ENCODE measurements around the gene NELL1.

- TF ChIP-seq CTCF (conservative IDR thresholded peaks at IDR 0.05; ENCODE audit: low read length) (no peak), EZH2phosphoT487 (IDR thresholded peaks at IDR 0.05; ENCODE audit: borderline replicate concordance) (no peak)
These were observed 224.9 kb downstream of the NELL1 start for GRCh38 chr11:20894296-20894695.
